ENCODE data around the gene COL27A1. TPM values are rescaled to one million over a fixed set of nuclear protein-coding genes. Genes with fewer than 3 reads are reported as not detected.

The COL27A1 gene
- total RNA-seq, 2 experiments from 2014 or later, result 0.87 to 1.2 TPM

GRCh38 chr9:114290561-114290986 lies 135.2 kb downstream of the COL27A1 start:
- DNase-seq, result peak in 1 of 14 experiments; percentile 8

GRCh38 chr9:114291064-114291474 lies 135.7 kb downstream of the COL27A1 start:
- ChIA-PET CTCF (interaction anchor here (0.7 to 1.1 kb wide), 6 partner anchors 11 to 670 kb away, joined by 3 to 6 read pairs (median 3); partner anchors contain the start of gene COL27A1), POLR2A (no interaction called here)
- no peaks in the 10 kb centered on the region for H3K36me3 ChIP-seq (ENCODE audit: insufficient read depth, low read length)
- peak; percentile 94 for TF ChIP-seq CTCF (IDR thresholded peaks at IDR 0.05)
- H3K9me3 Mint-ChIP-seq, result peaks cover 6% of the 10 kb centered on the region
- no peaks in the 10 kb centered on the region for H3K4me1 Mint-ChIP-seq (ENCODE audit: low read depth)
- no peak for ATAC-seq (ENCODE audit: poor library complexity)
- H3K4me3 Mint-ChIP-seq, result no peak overlapping the region
- no peak overlapping the region for H3K27ac ChIP-seq (ENCODE audit: low read depth in 1 of 2, low read length in 2 of 2)
- no peaks in the 10 kb centered on the region for H3K36me3 Mint-ChIP-seq (ENCODE audit: low read depth)
- H3K9me3 ChIP-seq (ENCODE audit: control insufficient read depth in 1 of 2, insufficient read depth in 1 of 2, low read length in 2 of 2), result peaks cover 8 to 16% of the 10 kb centered on the region in 2 experiments
- H3K4me1 ChIP-seq (ENCODE audit: insufficient read depth, low read length), result peaks cover 3% of the 10 kb centered on the region
- no peaks in the 10 kb centered on the region for H3K27me3 ChIP-seq (ENCODE audit: control insufficient read depth in 1 of 2, insufficient read depth in 2 of 2, low read length in 2 of 2)
- H3K27ac Mint-ChIP-seq, result no peak overlapping the region
- peak; percentile 50 to 81 (median 64) for DNase-seq
- H3K4me3 ChIP-seq (ENCODE audit: low read length), result no peak overlapping the region
- intact Hi-C loops (cut with DNase I, micrococcal nuclease), result loop anchor here (1.0 to 2.0 kb wide), 3 partner anchors 136 to 209 kb away; partner anchors contain the start of gene COL27A1 (in 2 of the 2)
- peaks cover 6% of the 10 kb centered on the region for H3K27me3 Mint-ChIP-seq

More at GRCh38 chr9:114290561-114290986, 135.2 kb downstream of the COL27A1 start:
- peaks cover 5 to 11% of the 10 kb centered on the region in 2 experiments for H3K9me3 ChIP-seq (ENCODE audit: control insufficient read depth in 1 of 2, insufficient read depth in 1 of 2, low read length in 2 of 2)
- no peak overlapping the region for H3K27ac ChIP-seq (ENCODE audit: low read depth in 1 of 2, low read length in 2 of 2)
- ATAC-seq (ENCODE audit: poor library complexity), result no peak
- no peaks in the 10 kb centered on the region for H3K27me3 ChIP-seq (ENCODE audit: control insufficient read depth in 1 of 2, insufficient read depth in 2 of 2, low read length in 2 of 2)
- Mint-ChIP-seq H3K4me1 (ENCODE audit: low read depth) (no peaks in the 10 kb centered on the region), H3K27me3 (peaks cover 6% of the 10 kb centered on the region), H3K27ac (no peak overlapping the region), H3K4me3 (no peak overlapping the region), H3K36me3 (ENCODE audit: low read depth) (no peaks in the 10 kb centered on the region), H3K9me3 (peaks cover 4% of the 10 kb centered on the region)
- POLR2A ChIA-PET, result no interaction called here
- TF ChIP-seq CTCF (IDR thresholded peaks at IDR 0.05), result no peak
- H3K4me3 ChIP-seq (ENCODE audit: low read length), result no peak overlapping the region
- intact Hi-C loops (cut with DNase I, micrococcal nuclease), result loop anchor here in 1 of 2 experiments (1.0 to 2.0 kb wide), 2 partner anchors 182 to 208 kb away; no protein-coding TSS in a partner anchor
- H3K36me3 ChIP-seq (ENCODE audit: insufficient read depth, low read length), result no peaks in the 10 kb centered on the region
- H3K4me1 ChIP-seq (ENCODE audit: insufficient read depth, low read length), result peaks cover 3% of the 10 kb centered on the region
- CTCF ChIA-PET, result interaction anchor here (0.7 to 1.1 kb wide), 6 partner anchors 10 to 670 kb away, joined by 3 to 6 read pairs (median 3); partner anchors contain the start of gene COL27A1

GRCh38 chr9:114291886-114292590 lies 136.7 kb downstream of the COL27A1 start:
- Mint-ChIP-seq H3K27me3 (peaks cover 6% of the 10 kb centered on the region), H3K27ac (no peak overlapping the region), H3K4me3 (no peak overlapping the region), H3K4me1 (ENCODE audit: low read depth) (no peaks in the 10 kb centered on the region), H3K9me3 (peaks cover 7% of the 10 kb centered on the region), H3K36me3 (ENCODE audit: low read depth) (no peaks in the 10 kb centered on the region)
- CTCF ChIA-PET, result no interaction called here
- DNase-seq (peak in 1 of 14 experiments; percentile 11), ATAC-seq (ENCODE audit: poor library complexity) (no peak)
- Histone ChIP-seq H3K27ac (ENCODE audit: low read depth in 1 of 2, low read length in 2 of 2) (no peak overlapping the region), H3K27me3 (ENCODE audit: control insufficient read depth in 1 of 2, insufficient read depth in 2 of 2, low read length in 2 of 2) (no peaks in the 10 kb centered on the region), H3K9me3 (ENCODE audit: control insufficient read depth in 1 of 2, insufficient read depth in 1 of 2, low read length in 2 of 2) (peaks cover 8 to 24% of the 10 kb centered on the region in 2 experiments), H3K4me3 (ENCODE audit: low read length) (no peak overlapping the region), H3K4me1 (ENCODE audit: insufficient read depth, low read length) (peaks cover 3% of the 10 kb centered on the region), H3K36me3 (ENCODE audit: insufficient read depth, low read length) (no peaks in the 10 kb centered on the region)
- POLR2A ChIA-PET, result no interaction called here
- intact Hi-C loops (cut with DNase I, micrococcal nuclease), result loop anchor here (1.0 to 2.0 kb wide), 3 partner anchors 137 to 210 kb away; partner anchors contain the start of gene COL27A1 (in 2 of the 2)
- no peak for TF ChIP-seq CTCF (IDR thresholded peaks at IDR 0.05)
